Anterior cingulate cortex (tissue), 58 donors: Measurements from ENCODE around the gene HARBI1.

Experiments used
- DNase-seq, 58 donors: peaks; one replicate each; lab custom pipeline; 2025; lab: John Stamatoyannopoulos, UW

The HARBI1 gene, protein sequence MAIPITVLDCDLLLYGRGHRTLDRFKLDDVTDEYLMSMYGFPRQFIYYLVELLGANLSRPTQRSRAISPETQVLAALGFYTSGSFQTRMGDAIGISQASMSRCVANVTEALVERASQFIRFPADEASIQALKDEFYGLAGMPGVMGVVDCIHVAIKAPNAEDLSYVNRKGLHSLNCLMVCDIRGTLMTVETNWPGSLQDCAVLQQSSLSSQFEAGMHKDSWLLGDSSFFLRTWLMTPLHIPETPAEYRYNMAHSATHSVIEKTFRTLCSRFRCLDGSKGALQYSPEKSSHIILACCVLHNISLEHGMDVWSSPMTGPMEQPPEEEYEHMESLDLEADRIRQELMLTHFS

DNA sequence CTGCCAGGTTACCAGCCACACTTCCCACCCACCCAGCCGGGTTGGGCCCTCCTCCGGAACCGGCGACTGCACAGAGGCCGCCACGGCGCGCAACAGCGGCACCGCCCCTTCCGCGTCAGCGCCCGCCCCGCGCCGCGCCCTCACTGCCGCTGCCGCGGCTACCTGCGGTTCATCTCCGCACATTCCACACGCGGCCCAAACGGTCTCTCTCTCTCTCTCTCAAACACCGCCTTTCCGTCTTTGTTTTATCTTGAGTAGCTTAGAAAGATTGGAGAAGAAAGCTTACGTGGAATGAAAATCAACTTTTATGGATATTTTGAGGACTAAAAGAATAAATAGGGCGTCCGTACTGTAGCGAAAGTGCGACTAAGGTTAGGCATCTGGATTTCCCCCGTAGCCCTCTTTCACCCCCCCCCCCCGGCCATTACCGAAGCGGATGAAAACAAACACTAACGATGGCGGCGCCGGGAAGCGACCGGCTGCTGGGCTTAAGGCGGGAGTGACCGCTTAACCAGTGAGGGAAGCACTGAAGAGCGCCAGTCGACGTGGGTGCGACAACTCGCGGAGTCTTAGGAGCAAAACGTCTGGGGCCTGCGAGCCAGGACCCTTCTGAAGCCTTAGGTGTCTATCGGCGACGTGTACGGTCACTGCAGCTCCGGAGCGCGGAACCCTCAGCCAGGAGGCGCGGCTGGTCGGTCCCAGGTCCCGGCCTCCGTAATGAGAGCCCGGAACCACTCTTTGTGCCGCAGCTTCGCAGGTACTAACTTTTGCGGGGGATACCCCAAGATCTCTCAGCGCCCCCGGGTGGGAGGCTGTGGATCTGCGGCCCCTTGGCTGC, at the start of gene HARBI1, which contains the start of gene ATG13:
HARBI1 (minus strand) TSS at position 94 of the 838 bp plus-strand sequence. CDS start 990 bp downstream, outside the sequence.
ATG13 (plus strand) TSS at position 420 of the 838 bp plus-strand sequence. CDS start 26,739 bp downstream, outside the sequence.
- peak; percentile 14 to 91 (median 82) for DNase-seq

DNA sequence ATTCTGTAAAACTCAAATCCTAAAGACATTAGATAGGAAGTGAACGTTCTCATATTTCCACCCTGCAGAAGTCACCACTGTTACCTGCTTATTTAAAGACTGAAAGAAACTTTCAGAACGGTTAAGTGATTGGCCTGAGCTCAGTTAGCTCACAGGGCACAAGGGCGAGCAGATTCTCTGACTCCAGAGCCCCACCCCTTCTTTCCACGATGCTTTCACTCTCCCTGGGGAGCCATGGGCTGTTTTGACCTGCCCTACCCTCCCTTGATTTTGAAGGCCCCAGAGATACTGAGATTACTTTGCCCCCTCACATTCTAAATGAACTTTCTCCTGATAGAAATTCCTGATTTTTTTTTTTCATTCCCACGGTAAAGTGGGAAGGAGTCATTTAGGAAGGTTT, 49.5 kb upstream of the HARBI1 start:
- no peak for DNase-seq

DNA sequence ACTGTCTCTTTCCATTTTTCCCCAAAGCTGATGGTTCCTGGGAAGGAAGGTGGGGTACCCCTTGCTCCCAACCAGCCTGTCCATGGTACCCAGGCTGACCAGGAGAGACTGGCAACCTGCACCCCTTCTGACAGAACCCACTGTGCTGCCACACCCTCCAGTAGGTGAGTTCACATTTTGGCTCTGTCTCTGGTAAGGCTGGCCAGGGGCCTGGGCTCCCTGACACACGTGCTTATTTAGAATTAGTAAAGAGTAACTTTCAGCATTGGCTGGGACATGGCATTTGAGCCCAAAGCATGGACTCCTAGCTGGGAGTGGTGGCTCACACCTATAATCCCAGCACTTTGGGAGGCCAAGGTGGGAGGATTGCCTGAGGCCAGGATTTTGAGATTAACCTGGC, 48.3 kb upstream of the HARBI1 start:
- DNase-seq = no peak

DNA sequence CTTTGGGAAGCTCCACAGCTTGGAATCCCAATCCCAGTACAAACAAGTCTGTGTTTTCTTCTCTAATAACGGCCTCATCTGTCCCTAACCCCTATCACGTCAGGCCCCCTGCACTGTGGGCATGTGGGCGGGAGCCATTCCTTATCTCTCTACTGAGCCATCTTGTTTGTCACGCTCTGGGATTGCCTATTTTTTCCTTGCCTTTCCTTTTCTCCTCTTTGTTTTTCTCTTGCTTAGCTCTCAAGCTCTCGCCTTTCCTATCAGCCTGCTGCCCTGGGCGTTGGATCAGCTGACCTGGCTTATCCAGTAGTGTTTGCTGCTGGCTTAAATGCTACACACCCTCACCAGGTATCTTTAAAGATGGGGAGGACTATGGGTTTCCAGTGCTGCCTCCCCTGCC, 47.6 kb upstream of the HARBI1 start:
- DNase-seq = no peak

DNA sequence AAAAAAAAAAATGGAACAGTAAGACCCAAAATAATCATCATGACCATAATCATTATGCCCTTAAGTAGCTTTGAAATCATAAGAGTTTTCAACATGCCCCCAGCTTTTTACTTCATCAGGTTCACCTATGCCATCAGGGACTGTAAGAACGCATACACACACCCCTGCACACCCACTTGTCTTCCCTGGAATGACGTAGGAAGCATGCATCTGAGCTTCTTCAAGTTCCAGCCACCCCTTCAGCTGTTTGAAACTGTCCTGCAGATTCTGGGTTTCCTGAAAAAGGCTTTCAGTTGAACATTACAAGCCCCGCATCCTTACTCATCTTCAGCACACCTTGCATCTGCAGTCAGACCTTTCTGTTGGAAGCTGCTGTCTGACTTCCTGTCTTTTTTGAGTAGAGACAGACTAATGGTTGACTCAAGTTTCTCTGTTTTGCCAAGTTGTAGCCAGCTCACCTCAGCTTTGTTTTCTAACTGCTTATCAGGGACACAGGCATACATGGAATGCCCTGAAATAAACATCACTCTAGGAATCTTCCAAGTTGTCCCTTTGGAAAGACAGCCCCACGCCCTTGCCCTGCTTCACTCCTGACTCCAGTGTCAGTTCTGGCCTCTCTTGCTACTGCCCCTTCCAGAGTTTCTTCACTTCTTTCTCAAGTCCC, 46.4 kb upstream of the HARBI1 start:
- DNase-seq = no peak

DNA sequence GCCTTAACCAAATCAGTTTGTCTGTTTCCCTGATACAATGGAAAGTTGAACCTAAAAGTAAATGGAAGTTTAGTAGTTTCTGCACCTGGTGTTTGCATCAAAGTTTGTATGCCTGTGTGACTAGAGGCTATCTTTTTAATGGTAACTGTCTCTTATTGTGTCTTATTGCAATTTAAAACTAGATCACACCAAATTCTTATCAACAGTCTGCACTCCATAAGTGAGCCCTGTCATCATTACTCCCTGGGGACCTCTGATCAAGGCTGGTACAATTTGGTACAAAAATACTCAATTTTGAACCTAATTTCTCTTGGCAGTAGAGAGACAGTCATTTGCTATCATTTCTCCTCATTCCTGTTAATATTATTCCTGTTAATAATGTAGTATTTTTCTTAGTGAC, 45.3 kb upstream of the HARBI1 start:
- no peak for DNase-seq

DNA sequence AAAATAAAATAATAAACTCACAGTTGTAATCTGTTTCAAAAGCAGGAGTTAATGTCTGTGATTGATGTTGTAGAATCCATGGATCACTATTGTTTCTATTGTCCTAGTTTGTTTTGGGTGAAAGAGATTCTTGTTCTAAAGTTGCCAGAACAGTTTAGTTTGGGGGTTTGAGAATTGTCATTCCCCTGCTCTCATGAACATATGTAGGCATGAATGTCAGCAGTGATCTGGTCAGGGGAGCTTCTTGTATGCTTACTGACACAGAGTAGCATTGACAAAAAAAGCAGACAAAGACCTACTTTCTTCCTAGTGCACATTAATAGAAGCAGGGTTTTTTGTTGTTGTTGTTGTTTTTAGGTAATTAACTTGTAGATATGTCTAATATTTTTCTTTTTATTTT, 44.8 kb upstream of the HARBI1 start:
- peak in 1 of 58 donors; percentile 52 for DNase-seq

DNA sequence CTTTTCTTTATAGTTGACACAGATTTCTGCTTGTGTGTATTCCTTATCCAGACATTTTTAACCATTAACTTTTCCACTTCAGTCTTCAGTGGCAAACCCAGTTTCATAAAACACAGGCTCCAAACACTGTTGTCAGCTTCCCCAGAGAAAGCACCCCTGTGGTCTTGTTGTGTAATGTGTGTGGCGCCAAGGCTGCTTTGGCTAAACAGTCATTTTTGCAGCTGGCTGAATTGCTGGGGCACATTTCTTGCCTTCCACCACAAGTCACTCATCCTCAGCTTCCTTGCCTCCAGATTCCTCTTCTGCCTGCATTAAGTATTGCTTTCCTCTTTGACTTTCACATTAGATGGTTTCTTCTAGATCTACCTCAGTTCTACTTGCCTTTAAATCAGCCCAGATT, 42.9 kb upstream of the HARBI1 start:
- DNase-seq = peak in 3 of 58 donors; percentile 28 to 34 (median 33)

DNA sequence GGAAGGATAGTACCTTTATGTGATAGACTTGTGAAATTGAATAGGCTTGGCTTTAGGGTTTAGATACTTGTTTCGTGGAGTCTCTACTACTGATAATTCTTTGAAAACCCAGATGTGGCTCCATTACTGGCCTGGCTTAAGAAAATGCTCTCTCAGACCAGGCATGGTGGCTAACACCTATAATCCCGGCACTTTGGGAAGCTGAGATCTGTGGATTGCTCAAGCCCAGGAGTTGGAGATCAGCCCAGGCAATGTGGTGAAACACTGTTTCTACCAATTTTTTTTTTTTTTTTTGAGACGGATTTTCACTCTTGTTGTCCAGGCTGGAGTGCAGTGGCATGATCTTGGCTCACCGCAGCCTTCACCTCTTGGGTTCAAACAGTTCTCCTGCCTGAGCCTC, 41.2 kb upstream of the HARBI1 start:
- no peak for DNase-seq

DNA sequence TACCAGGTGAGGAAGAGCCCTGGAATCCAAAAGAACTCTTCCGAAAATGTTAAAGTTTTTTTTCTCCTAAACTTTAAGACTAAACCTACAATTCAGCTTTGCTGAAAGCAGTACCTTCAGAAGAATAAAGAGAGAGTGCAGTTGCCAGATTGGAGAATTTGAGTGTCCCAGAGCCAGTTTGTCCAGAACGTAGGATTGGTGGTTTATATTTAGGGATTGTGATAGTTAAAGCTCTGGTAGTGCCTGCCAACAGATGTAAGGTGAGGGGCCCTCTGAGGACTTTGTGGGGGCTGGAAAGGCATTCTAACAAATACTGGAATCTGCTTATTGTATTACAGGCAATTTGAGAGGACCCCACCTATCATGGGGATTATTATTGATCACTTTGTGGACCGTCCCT, 40.2 kb upstream of the HARBI1 start:
- DNase-seq = no peak

DNA sequence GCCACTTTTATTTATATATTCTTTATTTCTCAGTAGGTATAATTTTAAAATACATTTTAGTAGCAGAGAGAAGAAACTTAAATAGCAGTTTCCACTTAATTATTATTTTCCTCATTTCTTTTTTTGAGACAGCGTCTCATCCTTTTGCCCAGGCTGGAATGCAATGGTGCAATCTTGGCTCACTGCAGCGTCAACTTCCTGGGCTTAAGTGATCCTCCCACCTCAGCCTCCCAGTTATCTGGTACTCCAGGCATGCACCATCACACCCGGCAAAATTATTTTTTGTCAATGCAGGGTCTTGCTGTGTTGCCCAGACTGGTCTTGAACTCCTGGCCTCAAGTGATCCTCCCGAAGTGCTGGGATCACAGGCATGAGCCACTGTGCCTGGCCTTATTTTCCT, 38.6 kb upstream of the HARBI1 start:
- DNase-seq = no peak

DNA sequence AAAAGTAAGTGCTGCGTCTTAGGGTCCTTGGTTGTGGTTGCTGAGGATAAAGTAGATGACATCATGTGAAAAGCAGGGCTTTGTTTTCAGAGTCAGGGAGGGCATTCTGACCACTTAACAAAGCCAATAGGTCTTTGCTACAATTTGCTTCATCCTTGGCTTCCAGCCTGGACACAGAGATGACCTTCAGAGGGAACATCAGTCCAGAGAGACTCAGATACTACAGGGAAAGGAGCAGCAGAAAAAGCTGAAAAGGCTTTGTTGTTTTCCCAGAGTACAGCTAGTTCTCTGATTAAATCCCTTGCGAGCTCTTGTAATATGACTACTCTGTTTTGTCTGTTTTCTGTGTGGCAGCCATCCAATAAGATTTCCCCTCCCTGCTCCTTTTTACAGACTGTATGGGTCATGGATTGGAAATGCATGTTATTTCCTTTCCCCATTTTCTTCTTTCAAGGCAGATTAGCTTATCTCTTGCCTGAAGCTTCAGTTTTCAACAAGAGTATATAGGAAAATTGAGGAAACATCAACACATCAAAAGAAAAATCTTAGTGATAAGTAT, 32.2 kb upstream of the HARBI1 start:
- peak in 32 of 58 donors; percentile 13 to 90 (median 50) for DNase-seq

DNA sequence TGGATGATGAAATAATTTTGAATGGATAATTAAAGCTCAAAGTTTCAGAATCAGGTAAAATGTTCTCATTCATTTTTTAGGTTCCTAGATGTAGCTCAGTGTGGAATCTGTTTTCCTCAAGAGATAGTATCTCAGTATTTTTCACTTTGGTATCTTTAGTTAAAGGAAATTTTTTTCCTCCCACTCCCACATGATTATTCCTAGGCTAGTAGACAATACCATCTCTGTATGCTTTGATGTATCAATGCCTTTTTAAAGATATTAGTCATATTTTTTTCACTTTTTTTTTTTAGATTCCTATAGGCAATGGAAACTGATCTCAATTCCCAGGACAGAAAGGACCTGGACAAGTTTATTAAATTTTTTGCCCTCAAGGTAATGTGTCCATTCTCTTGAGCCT, 27.0 kb upstream of the HARBI1 start:
- DNase-seq = no peak

DNA sequence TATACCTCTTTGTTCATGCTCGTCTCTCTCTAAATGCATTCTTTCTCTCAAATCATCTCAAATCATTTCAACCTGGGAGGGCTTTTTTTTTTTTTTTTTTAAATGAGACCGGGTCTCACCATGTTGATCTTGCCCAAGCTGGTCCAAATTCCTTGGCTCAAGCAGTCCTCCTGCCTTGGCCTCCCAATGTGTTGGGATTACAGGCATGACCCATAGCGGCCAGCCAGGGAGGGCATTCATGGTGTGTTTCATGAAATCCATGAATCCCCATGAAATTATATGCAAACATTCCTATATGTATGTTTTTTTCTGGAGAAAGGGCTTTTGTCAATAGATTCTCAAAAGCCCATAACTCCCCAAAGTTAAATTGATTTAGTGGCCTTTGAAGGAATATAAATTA, 26.5 kb upstream of the HARBI1 start:
- no peak for DNase-seq

DNA sequence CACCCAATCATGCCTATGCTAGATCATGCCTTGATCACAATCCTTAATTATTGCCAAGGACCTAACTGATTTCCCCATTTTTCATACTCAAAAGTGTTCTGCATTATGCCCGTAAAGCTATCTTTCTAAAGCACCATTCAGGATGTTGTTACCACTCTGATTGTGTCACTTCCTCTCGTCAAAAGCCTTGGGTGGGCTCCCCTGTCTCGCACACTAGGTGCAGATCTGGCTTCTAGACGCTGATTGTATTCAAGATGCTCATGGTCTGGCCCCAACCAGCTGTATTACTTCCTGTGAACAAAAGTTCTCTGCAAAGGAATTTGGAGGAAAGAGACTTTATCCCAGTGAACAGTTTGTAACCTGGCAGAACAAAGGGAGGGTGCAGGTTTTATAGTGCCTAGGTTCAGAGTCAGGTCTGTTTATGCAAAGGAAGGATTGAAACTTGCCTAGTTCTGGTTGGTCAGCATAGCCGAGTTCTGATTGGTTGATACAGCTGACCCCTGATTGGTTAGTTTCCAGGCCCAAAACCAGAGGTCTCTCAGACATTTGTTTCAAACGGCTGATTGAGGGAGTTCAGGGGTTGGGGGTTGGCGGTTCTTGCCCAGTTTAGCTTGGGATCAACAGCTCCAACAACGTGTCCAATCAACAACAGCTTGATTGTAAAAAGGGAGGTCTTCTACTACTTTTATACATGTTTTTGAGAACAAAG, 25.8 kb upstream of the HARBI1 start:
- no peak for DNase-seq

DNA sequence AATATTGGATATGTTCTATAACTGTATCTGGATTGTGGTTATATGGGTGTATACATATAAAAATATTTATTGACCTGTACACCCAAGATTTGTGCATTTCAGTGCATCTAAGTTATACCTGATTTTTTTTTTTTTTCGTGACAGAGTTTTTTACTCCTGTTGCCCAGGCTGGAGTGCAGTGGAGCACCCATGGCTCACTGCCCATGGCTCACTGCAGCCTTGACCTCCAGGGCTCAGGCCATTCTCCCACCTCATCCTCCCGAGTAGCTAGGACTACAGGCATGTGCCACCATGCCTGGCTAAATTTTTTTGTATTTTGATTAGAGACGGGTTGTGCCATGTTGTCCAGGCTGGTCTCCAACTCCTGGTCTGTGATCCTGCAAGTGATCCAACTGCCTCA, 24.6 kb upstream of the HARBI1 start:
- DNase-seq = no peak

DNA sequence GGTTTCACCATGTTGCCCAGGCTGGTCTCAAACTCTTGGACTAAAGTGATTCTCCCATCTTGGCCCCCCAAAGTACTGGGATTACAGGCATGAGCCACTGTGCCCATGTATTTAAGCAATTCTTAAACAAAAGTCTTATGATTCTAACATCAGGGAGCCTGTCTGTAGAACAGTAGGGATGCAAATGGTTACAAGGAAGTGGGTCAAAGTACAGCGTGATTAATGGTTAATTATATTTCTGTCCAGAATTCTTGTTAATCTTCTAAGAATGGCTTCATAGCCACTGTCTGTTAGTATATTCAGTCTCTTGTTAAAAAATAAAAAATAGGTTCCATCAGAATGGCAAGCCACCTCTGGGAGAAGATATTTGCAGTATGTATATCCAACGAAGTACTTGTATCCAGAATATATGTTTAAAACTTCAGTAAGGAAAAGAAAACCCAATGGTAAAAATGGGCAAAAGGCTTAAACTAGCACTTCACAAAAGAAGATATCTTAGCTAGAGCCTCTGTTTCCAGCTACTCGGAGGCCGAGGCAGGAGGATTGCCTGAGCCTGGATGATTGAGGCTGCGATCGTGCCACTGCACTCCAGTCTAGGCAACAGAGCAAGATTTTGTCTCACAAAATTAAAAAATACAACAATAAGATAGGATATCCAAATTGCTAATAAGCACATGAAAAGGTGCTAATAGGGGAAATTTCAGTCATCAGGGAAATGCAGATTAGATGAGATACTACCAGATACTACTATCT, 23.2 kb upstream of the HARBI1 start:
- no peak for DNase-seq

DNA sequence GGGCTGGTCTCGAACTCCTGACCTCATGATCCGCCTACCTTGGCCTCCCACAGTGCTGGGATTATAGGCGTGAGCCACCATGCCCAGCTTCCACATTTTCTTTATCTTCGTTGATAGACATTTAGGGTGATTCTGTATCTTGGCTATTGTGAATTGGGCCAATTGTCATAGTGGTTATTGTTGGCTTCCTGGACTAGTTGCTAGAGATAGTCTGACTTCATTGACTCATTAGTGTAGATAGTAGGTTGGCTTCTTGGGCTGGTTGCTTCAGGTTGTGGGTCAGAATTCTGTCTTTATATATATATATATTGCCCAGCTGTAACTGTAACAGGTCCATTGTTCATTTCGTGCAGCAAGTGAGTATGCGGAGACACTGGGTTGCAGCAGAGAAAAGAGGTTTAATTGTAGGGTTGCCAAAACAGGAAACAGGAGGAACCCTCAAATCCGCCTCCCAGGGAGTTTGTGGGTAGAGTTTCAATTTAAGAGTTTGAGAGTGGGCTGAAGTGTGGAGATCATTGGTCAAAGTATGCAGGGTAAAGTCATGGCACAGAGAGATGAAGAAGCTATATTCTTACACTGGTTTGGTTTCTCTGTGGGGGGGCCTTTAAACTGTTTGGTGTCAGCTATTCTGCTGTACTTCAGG, 22.3 kb upstream of the HARBI1 start:
- DNase-seq = no peak

DNA sequence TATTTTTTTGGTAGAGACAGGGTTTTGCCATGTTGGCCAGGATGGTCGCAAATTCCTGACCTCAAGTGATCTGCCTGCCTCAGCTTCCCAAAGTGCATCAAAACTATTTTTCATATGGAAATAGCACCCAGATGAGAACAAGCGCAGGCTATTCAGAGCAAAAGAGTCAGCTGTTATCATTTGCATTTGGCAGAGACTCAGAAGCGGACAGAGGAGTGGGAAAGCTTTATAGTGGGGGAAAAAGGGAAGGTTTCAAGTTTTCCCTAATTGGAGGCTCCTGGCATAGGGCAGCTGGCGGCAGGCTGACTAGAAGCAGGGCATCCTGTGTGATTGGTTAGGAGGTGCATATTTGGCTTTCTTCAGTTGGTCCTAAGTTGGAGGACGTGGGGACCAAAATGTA, 20.5 kb upstream of the HARBI1 start:
- peak in 23 of 58 donors; percentile 2 to 61 (median 18) for DNase-seq
